ENCODE measurements around the gene DISC1.

GRCh38 chr1:231714440-231714839 is 87.8 kb downstream of the DISC1 start:
- TF ChIP-seq CTCF (IDR thresholded peaks at IDR 0.05) (no peak), POLR2A (IDR thresholded peaks at IDR 0.05) (no peak)
